SK-N-SH (cell line): ENCODE measurements around the gene C2orf42. TPM values are rescaled to one million over a fixed set of nuclear protein-coding genes. Genes with fewer than 3 reads are reported as not detected.
A peak's percentile ranks its signal among the peaks of the same experiment; 100 is the strongest.

Source experiments
- CTCF ChIA-PET: fragments of 300-600, 350-600 bp; formaldehyde crosslinking; extraction: SDS; loops from one replicate; lab custom pipeline; 2021; lab: Yijun Ruan, JAX
- POLR2A ChIA-PET: fragments of 350-600 bp; sonication (Branson Sonifier 250); formaldehyde crosslinking; extraction: SDS; loops from one replicate; lab custom pipeline; 2020; ENCODE audit warnings: antibody characterized with exemption, inconsistent platforms; lab: Yijun Ruan, JAX
- DNase-seq: peaks from one replicate; pipeline ENCODE4 v3.0.0; 2012
- H2AFZ ChIP-seq: fragments of 200-600 bp; sonication (generic); 2 replicates; pipeline ENCODE4 v1.8.1; 2016; ENCODE audit warnings: antibody characterized with exemption, mild to moderate bottlenecking, low read depth
- H3F3A ChIP-seq: fragments of 200-600 bp; sonication (generic); replicated peaks from 2 replicates; pipeline ENCODE3; 2016; ENCODE audit warnings: antibody characterized with exemption, mild to moderate bottlenecking; ENCODE audit not compliant: insufficient read depth
- H3K27ac ChIP-seq, 2 experiments: fragments of 200-500 bp in 1 of 2; fragments of 200-600 bp in 1 of 2; sonication (Bioruptor generic) in 1 of 2; sonication (generic), shearing (Covaris generic) in 1 of 2; 2 replicates each; pipeline versions ENCODE4 v1.5.1 to v1.6.1; 2014 to 2016; ENCODE audit warnings: low read depth in 2 of 2, inconsistent platforms in 1 of 2, low read length in 1 of 2, mild to moderate bottlenecking in 1 of 2, mixed read lengths in 1 of 2
- H3K27me3 ChIP-seq: fragments of 200-600 bp; sonication (generic), shearing (Covaris generic); 2 replicates; pipeline ENCODE4 v1.6.1; 2016; ENCODE audit warnings: mixed run types; ENCODE audit not compliant: insufficient read depth
- H3K36me3 ChIP-seq, 2 experiments: fragments of 200-500 bp in 1 of 2; fragments of 200-600 bp in 1 of 2; sonication (Bioruptor generic) in 1 of 2; sonication (generic) in 1 of 2; replicated peaks in 1 of 2; 2 replicates each; pipeline versions ENCODE3 to v1.5.1; 2014 to 2016; ENCODE audit warnings: low read length in 1 of 2, mild to moderate bottlenecking in 1 of 2; ENCODE audit not compliant: insufficient read depth in 2 of 2, control insufficient read depth in 1 of 2
- H3K4me1 ChIP-seq, 2 experiments: fragments of 200-500 bp in 1 of 2; fragments of 200-600 bp in 1 of 2; sonication (Bioruptor generic) in 1 of 2; sonication (generic), shearing (Covaris generic) in 1 of 2; 2 replicates each; pipeline versions ENCODE4 v1.5.1 to v1.6.1; 2014 to 2016; ENCODE audit warnings: low read depth in 1 of 2, low read length in 1 of 2, mixed run types in 1 of 2; ENCODE audit not compliant: insufficient read depth in 2 of 2, control insufficient read depth in 1 of 2
- H3K4me2 ChIP-seq: fragments of 200-600 bp; sonication (generic), shearing (Covaris generic); 2 replicates; pipeline ENCODE4 v1.6.1; 2017; ENCODE audit warnings: mixed run types
- H3K4me3 ChIP-seq, 2 experiments: fragments of 200-500 bp in 1 of 2; fragments of 200-600 bp in 1 of 2; sonication (Bioruptor generic) in 1 of 2; sonication (generic), shearing (Covaris generic) in 1 of 2; 2 replicates each; pipeline versions ENCODE4 v1.5.1 to v1.8.1; 2014 to 2016; ENCODE audit warnings: low read depth in 2 of 2, inconsistent platforms in 1 of 2, low read length in 1 of 2, mild to moderate bottlenecking in 1 of 2, mixed read lengths in 1 of 2, moderate library complexity in 1 of 2
- H3K79me2 ChIP-seq: fragments of 200-600 bp; sonication (generic); 2 replicates; pipeline ENCODE4 v1.8.1; 2017; ENCODE audit warnings: mild to moderate bottlenecking; ENCODE audit not compliant: insufficient read depth
- H3K9ac ChIP-seq: fragments of 200-600 bp; sonication (generic); 2 replicates; pipeline ENCODE4 v1.6.1; 2017; ENCODE audit warnings: mixed run types
- H3K9me2 ChIP-seq: fragments of 200-600 bp; sonication (generic); 2 replicates; pipeline ENCODE4 v1.6.1; 2017; ENCODE audit warnings: mixed run types
- H3K9me3 ChIP-seq: fragments of 200-600 bp; sonication (generic); 2 replicates; pipeline ENCODE4 v1.6.1; 2017; ENCODE audit warnings: mixed run types, mild to moderate bottlenecking, moderate library complexity
- H4K20me1 ChIP-seq: fragments of 200-600 bp; sonication (generic); 2 replicates; pipeline ENCODE4 v1.6.1; 2017; ENCODE audit warnings: mild to moderate bottlenecking, mixed run types; ENCODE audit not compliant: insufficient read depth
- CHD2 ChIP-seq: fragments of 150-350 bp; IDR thresholded peaks from 2 replicates; pipeline ENCODE4 v1.6.1; 2018; ENCODE audit warnings: low read length; ENCODE audit not compliant: partially characterized antibody
- ELF1 ChIP-seq: IDR thresholded peaks from 2 replicates; pipeline ENCODE4 v1.4.0; 2012
- FOXJ3 ChIP-seq: sonication (generic); formaldehyde crosslinking; IDR thresholded peaks from 2 replicates; pipeline ENCODE4 v1.5.1; 2020; ENCODE audit warnings: mild to moderate bottlenecking, missing genetic modification reagents
- FOXM1 ChIP-seq: IDR thresholded peaks from 2 replicates; pipeline ENCODE4 v1.4.0; 2012; ENCODE audit warnings: low read depth, mild to moderate bottlenecking
- GATA2 ChIP-seq: sonication (generic); formaldehyde crosslinking; IDR thresholded peaks from 2 replicates; pipeline ENCODE4 v1.5.0; 2020; ENCODE audit warnings: mild to moderate bottlenecking, missing genetic modification reagents
- JUND ChIP-seq: IDR thresholded peaks from 2 replicates; pipeline ENCODE4 v1.4.0; 2012
- MEF2A ChIP-seq: IDR thresholded peaks from 2 replicates; pipeline ENCODE4 v1.4.0; 2012; ENCODE audit warnings: low read depth, borderline replicate concordance
- NRF1 ChIP-seq: IDR thresholded peaks from 2 replicates; pipeline ENCODE4 v1.6.1; 2012; ENCODE audit warnings: low read depth, mild to moderate bottlenecking, low read length
- RFX5 ChIP-seq: IDR thresholded peaks from 2 replicates; pipeline ENCODE4 v1.6.1; 2012; ENCODE audit warnings: mild to moderate bottlenecking, improper control_type of control experiment, low read length
- TAF1 ChIP-seq: IDR thresholded peaks from 2 replicates; pipeline ENCODE4 v1.6.1; 2012; ENCODE audit warnings: low read depth, mild to moderate bottlenecking, low read length, moderate library complexity, borderline replicate concordance
- TEAD4 ChIP-seq: IDR thresholded peaks from 2 replicates; pipeline ENCODE4 v1.4.0; 2012; ENCODE audit warnings: mild to moderate bottlenecking, borderline replicate concordance; ENCODE audit not compliant: insufficient read depth
- WGBS: methylation state at CpG from one replicate; pipeline ENCODE4 v1.1.6; 2017; ENCODE audit warnings: low lambda C conversion rate; 5-methylcytosine and 5-hydroxymethylcytosine counted together
- polyA plus RNA-seq, 3 experiments: library from polyadenylated mRNA; depleted of rRNA; stranded (reverse); fragments of >200 nt; gene quantifications; 2 replicates each; pipeline ENCODE4 v1.2.3, GENCODE V29; 2012
- TF ChIP-seq, protein P1 (sequence below): IDR thresholded peaks from 2 replicates; pipeline ENCODE4 v1.4.0; 2012; ENCODE audit warnings: low read depth, borderline replicate concordance
- TF ChIP-seq, protein P2 (sequence below): IDR thresholded peaks from 2 replicates; pipeline ENCODE4 v1.6.1; 2012; ENCODE audit warnings: mild to moderate bottlenecking, low read depth, low read length, moderate library complexity
- TF ChIP-seq, protein P3 (sequence below): fragments of 150-350 bp; IDR thresholded peaks from 2 replicates; pipeline ENCODE4 v1.6.1; 2017; ENCODE audit warnings: antibody characterized with exemption, low read length, low read depth, borderline replicate concordance

Gene C2orf42
- polyA plus RNA-seq, 1 of the 3 experiments (the other 2 are of a cell fraction), result 5.1 TPM

DNA sequence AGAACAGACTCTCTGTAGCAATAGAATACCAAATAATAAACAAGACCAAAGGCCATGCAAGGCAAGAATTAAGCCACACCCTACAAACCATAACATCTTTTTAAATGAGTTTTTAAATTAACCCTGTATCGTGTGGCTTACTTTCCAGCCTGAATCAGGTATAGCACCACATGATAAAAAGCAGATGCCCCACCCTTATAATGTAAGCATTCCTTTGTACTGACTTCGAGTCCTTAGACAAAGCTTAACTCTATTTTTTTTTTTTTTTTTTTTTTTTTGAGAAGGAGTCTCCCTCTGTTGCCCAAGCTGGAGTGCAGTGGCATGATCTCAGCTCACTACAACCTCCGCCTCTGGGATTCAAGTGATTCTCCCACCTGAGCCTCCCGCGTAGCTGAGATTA is 1.7 kb upstream of the C2orf42 start:
- no peak for DNase-seq

DNA sequence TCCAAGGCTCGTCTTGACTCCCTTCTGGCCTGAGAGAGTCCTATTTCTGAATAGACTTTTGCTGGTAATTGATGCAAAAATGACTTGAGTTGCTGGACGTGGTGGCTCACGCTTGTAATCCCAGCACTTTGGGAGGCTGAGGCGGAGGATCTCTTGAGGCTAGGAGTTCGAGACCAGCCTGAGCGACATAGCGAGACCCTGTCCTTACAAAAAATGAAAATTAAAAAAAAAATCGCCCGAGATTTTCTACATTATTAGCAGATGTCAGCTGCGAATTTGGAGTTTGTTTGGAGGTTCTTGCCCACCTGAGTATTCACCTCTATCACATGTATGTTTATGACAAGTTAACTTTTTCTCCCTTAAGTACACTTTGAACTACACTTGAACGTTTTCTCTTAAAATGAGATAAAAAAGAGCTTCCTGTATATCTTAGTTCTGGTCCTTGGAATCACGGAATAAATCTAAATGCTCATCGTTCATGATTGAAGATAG is 471 bp upstream of the C2orf42 start:
- peaks cover 20% of the 10 kb centered on the region; the same call in 1 of the 2 replicates for H3K79me2 ChIP-seq
- no peak for DNase-seq
- H3F3A ChIP-seq, result peaks cover 26% of the 10 kb centered on the region
- WGBS, result 74% methylated on average over 12 of the region's 13 CpGs
- ChIA-PET POLR2A (interaction anchor here (0.6 to 2.2 kb wide), 12 partner anchors 10 to 277 kb away, joined by 3 to 12 read pairs (median 5); partner anchors contain the start of genes MXD1, PCYOX1 and SNRPG), CTCF (interaction anchor here (0.9 to 1.0 kb wide), 3 partner anchors 35 to 278 kb away, joined by 3 to 5 read pairs (median 3); no protein-coding TSS in a partner anchor)
- peak overlapping the region; percentile 79 to 93 for H3K4me3 ChIP-seq
- no peak for TF ChIP-seq NRF1
- TF ChIP-seq, protein P1, sequence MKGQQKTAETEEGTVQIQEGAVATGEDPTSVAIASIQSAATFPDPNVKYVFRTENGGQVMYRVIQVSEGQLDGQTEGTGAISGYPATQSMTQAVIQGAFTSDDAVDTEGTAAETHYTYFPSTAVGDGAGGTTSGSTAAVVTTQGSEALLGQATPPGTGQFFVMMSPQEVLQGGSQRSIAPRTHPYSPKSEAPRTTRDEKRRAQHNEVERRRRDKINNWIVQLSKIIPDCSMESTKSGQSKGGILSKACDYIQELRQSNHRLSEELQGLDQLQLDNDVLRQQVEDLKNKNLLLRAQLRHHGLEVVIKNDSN, result no peak
- TF ChIP-seq MEF2A, result no peak
- no peak for TF ChIP-seq CHD2
- TF ChIP-seq JUND, result no peak
- no peak for TF ChIP-seq RFX5
- H3K9ac ChIP-seq, result peak overlapping the region; percentile 96
- peak overlapping the region; percentile 76 for H3K4me2 ChIP-seq
- no peaks in the 10 kb centered on the region for H4K20me1 ChIP-seq
- peak overlapping the region; percentile 25 to 87 for H3K27ac ChIP-seq
- no peaks in the 10 kb centered on the region for H3K9me3 ChIP-seq
- H3K4me1 ChIP-seq, result no peaks in the 10 kb centered on the region
- H3K36me3 ChIP-seq, result peaks cover 0 to 6% of the 10 kb centered on the region in 2 experiments
- H3K27me3 ChIP-seq, result no peaks in the 10 kb centered on the region
- H2AFZ ChIP-seq, result peak overlapping the region; percentile 82
- no peaks in the 10 kb centered on the region for H3K9me2 ChIP-seq

More for the DNA sequence above, 1.7 kb upstream of the C2orf42 start:
- H2AFZ ChIP-seq, result no peak overlapping the region
- no peaks in the 10 kb centered on the region for H3K9me3 ChIP-seq
- no peak overlapping the region for H3K4me3 ChIP-seq
- H3F3A ChIP-seq, result peaks cover 26% of the 10 kb centered on the region
- ChIA-PET POLR2A (interaction anchor here (2.2 kb wide), 1 partner anchor 101 kb away, joined by 12 read pairs; the partner anchor contains the start of gene SNRPG), CTCF (interaction anchor here (0.6 kb wide), 1 partner anchor 566 kb away, joined by 3 read pairs; no protein-coding TSS in a partner anchor)
- H3K36me3 ChIP-seq, result peaks cover 0 to 6% of the 10 kb centered on the region in 2 experiments
- H3K9me2 ChIP-seq, result no peaks in the 10 kb centered on the region
- 84% methylated on average over 5 of the region's 5 CpGs for WGBS
- peaks cover 20% of the 10 kb centered on the region; the same call in 1 of the 2 replicates for H3K79me2 ChIP-seq
- H3K27me3 ChIP-seq, result no peaks in the 10 kb centered on the region
- H3K4me1 ChIP-seq, result no peaks in the 10 kb centered on the region
- no peak overlapping the region for H3K9ac ChIP-seq
- TF ChIP-seq JUND (no peak), FOXM1 (no peak), FOXJ3 (CRISPR knock-in tag) (no peak), TAF1 (no peak)
- TF ChIP-seq, protein P1, result no peak
- no peak overlapping the region for H3K4me2 ChIP-seq
- H3K27ac ChIP-seq, result no peak overlapping the region
- H4K20me1 ChIP-seq, result no peaks in the 10 kb centered on the region

DNA sequence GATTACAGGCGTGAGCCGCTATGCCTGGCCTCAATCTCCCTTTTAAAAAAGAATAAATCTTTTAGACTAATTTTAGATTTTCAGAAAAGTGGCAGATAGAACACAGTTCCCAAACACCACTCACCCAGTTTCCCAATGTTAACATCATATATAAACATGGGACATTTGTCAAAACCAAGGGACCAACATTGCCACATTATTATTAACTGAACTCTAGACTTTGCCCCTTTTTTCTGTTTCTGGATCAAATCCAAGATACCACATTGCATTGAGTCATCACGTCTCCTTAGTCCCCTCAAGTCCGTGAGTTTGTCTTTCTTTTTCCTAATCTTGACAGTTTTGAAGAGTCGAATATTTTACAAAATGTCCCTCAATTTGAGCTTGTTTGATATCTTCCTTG is 2.4 kb downstream of the C2orf42 start:
- H3K9me3 ChIP-seq, result no peaks in the 10 kb centered on the region
- 82% methylated on average over 5 of the region's 5 CpGs for WGBS
- peaks cover 26% of the 10 kb centered on the region for H3F3A ChIP-seq
- no peak for DNase-seq
- H3K4me2 ChIP-seq, result no peak overlapping the region; the same call in 1 of the 2 replicates
- H3K9ac ChIP-seq, result no peak overlapping the region
- no peaks in the 10 kb centered on the region for H3K9me2 ChIP-seq
- no peak overlapping the region for H3K4me3 ChIP-seq
- peaks cover 20% of the 10 kb centered on the region; the same call in 1 of the 2 replicates for H3K79me2 ChIP-seq
- H3K27ac ChIP-seq, result no peak overlapping the region
- POLR2A ChIA-PET, result interaction anchor here (0.7 kb wide), 1 partner anchor 19 kb away, joined by 3 read pairs; no protein-coding TSS in a partner anchor
- H3K4me1 ChIP-seq, result no peaks in the 10 kb centered on the region
- H4K20me1 ChIP-seq, result no peaks in the 10 kb centered on the region
- peaks cover 0 to 6% of the 10 kb centered on the region in 2 experiments for H3K36me3 ChIP-seq
- no peak overlapping the region for H2AFZ ChIP-seq
- CTCF ChIA-PET, result interaction anchor here (2.2 kb wide), 1 partner anchor 28 kb away, joined by 4 read pairs; no protein-coding TSS in a partner anchor
- H3K27me3 ChIP-seq, result no peaks in the 10 kb centered on the region
- TF ChIP-seq ELF1, result no peak
- no peak for TF ChIP-seq GATA2 (CRISPR knock-in tag)
- TF ChIP-seq, protein P2, sequence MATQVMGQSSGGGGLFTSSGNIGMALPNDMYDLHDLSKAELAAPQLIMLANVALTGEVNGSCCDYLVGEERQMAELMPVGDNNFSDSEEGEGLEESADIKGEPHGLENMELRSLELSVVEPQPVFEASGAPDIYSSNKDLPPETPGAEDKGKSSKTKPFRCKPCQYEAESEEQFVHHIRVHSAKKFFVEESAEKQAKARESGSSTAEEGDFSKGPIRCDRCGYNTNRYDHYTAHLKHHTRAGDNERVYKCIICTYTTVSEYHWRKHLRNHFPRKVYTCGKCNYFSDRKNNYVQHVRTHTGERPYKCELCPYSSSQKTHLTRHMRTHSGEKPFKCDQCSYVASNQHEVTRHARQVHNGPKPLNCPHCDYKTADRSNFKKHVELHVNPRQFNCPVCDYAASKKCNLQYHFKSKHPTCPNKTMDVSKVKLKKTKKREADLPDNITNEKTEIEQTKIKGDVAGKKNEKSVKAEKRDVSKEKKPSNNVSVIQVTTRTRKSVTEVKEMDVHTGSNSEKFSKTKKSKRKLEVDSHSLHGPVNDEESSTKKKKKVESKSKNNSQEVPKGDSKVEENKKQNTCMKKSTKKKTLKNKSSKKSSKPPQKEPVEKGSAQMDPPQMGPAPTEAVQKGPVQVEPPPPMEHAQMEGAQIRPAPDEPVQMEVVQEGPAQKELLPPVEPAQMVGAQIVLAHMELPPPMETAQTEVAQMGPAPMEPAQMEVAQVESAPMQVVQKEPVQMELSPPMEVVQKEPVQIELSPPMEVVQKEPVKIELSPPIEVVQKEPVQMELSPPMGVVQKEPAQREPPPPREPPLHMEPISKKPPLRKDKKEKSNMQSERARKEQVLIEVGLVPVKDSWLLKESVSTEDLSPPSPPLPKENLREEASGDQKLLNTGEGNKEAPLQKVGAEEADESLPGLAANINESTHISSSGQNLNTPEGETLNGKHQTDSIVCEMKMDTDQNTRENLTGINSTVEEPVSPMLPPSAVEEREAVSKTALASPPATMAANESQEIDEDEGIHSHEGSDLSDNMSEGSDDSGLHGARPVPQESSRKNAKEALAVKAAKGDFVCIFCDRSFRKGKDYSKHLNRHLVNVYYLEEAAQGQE, result no peak
- TF ChIP-seq, protein P3, sequence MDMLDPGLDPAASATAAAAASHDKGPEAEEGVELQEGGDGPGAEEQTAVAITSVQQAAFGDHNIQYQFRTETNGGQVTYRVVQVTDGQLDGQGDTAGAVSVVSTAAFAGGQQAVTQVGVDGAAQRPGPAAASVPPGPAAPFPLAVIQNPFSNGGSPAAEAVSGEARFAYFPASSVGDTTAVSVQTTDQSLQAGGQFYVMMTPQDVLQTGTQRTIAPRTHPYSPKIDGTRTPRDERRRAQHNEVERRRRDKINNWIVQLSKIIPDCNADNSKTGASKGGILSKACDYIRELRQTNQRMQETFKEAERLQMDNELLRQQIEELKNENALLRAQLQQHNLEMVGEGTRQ, result no peak
- no peak for TF ChIP-seq TEAD4
